ENCODE data around the gene CNN2.

The CNN2 gene

GRCh38 chr19:1065606-1066109, 39.2 kb downstream of the CNN2 start:
- DNase-seq (ENCODE audit: low read depth), result no peak

DNA sequence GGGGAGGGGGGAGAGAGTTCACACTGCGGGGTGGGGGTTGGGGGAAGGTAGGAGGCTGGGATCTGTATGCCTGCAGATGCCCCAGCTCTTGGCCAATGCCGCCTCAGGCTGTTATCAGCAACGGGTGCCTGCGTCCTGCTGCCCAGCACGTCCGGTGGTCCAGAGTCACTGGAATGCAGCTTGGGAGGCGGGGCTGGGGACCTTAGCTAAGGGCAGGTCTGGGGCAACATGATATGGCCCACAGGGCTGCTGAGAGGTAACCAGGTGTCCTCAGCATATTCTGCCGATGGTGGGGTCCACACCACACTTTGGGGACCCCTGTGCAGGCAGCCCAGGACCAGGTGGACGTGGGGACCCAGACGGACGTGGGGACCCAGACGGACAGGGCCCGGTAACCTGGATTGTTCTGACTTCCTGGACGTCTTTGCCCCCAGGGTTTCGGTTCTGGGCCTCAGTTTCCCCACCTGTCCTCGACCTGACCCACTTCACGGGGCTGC, 39.9 kb downstream of the CNN2 start:
- no peak for DNase-seq (ENCODE audit: low read depth)

- DNase-seq (ENCODE audit: low read depth), result peak; percentile 65
These were observed 40.4 kb downstream of the CNN2 start, which contains the start of gene ARHGAP45 for GRCh38 chr19:1066748-1067340. Gene ARHGAP45, plus strand, starts transcription at chr19:1067167. Its CDS starts 239 bp downstream, at chr19:1067406.

DNA sequence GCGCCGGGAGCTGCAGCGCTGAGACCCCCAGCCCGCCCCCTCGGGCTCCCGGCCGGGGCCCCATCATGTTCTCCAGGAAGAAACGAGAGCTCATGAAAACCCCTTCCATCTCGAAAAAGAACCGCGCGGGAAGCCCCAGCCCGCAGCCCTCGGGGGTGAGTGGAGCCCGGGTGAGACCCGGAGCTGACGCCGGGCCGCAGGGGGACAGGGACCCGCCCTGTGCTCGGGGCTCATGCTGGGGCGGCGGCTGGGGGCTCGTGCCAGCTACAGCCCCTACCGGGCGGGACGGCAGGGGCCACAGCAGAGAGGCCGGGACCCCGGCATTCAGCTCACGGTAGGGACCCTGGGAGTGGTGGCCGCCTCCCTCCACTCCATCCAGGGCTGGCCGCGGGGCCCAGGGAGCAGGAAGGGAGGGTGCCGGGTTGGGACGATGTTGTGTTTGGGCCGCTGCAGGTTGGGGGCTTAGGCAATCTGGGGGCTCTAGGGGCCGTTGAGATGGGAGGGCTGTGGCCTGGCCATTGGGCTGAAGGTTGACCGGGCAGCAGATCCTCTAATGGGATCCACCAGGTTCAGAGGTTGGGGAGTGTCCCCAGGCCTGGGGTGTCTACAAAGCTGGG, 41.0 kb downstream of the CNN2 start:
- DNase-seq (ENCODE audit: low read depth), result no peak

DNA sequence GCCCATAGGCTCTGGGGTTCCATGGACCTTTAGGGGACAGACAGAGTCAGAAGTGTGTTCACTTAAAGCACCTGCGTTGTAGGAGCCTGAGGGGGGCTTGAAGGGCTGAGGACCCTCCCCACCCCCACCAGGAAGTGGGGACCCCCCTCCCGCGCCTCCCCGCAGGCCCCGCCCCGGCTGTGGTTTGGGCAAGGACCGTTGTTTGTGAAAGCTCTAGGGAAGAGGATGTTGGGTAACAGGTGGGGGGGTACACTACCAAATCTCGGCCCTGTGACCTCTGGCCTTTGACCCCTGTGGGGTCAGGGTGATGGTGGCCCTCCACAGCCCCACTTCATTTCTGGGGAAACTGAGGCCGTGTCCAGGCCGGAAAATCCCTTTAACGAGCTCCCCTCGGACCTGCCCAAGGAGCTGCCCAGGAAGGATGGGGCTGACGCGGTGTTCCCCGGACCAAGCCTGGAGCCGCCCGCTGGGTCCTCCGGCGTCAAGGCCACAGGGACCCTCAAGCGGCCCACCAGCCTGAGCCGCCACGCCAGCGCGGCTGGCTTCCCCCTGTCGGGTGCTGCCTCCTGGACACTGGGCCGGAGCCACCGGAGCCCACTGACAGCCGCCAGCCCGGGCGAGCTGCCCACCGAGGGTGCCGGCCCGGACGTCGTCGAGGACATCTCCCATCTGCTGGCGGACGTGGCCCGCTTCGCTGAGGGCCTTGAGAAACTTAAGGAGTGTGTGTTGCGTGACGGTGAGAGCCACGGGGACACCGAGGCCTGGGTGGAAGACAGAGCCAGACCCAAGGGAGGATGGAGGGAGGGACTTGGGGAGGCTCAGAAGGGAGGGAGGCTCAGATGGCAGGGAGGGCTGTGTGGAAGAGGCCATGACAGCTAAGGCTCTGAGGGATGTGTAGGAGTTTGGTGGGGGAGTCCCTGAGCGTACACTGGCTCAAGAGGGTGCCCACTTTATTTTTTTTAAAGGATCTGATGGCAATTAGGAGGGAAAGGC, 41.9 kb downstream of the CNN2 start:
- no peak for DNase-seq (ENCODE audit: low read depth)

GRCh38 chr19:1069009-1069779, 42.8 kb downstream of the CNN2 start:
- no peak for DNase-seq (ENCODE audit: low read depth)

DNA sequence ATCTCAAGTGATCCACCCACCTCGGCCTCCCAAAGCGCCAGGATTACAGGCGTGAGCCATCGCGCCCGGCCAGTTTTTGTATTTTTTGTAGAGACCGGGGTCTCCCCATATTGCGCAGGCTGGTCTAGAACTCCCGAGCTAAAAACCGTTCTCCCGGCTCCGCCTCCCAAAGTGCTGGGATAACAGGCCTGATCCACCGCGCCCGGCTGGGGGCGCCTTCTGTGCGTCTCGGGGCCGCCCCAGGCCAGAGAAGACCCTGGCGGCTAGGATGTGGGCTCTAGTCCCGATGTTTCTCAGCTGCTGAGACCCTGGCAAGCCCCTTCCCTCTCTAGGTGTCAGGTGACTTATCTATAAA, 44.1 kb downstream of the CNN2 start:
- no peak for DNase-seq (ENCODE audit: low read depth)

GRCh38 chr19:1070931-1071791, 44.8 kb downstream of the CNN2 start:
- no peak for DNase-seq (ENCODE audit: low read depth)

DNA sequence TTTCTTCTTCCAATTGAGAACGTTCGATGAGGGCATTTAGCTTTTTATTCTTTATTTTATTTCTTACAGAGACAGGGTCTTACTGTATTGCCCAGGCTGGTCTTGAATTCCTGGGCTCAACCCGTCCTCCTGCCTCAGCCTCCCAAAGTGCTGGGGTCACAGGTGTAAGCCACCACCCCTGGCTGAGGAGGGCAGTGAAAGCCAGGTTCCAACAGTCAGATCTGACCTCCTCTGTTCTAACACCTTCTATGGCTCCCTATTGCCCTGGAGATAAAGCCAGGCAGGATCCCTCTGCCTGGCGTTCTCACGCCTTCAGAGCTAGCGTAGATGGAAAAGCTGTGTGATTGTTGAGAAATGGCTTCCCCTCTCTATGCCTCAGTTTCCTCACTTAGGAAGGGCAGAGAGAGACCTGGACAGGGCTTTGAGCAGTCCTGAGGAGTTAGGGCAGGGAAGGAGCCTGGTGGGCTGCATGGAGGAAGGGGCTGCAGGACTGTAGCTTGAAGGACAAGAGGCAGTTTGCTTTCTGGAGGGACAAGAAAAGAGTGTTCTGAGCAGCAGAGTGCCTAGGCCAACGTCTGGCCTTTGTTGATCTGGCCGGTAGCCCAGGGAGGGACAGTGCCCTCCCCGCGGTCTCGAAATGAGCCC, 46.1 kb downstream of the CNN2 start:
- no peak for DNase-seq (ENCODE audit: low read depth)

- DNase-seq (ENCODE audit: low read depth), result no peak
These were observed 46.9 kb downstream of the CNN2 start for GRCh38 chr19:1073063-1073955.

GRCh38 chr19:1073956-1074517, 47.6 kb downstream of the CNN2 start:
- no peak for DNase-seq (ENCODE audit: low read depth)

- peak; percentile 68 for DNase-seq (ENCODE audit: low read depth)
These were observed 48.3 kb downstream of the CNN2 start for GRCh38 chr19:1074544-1075283.

- DNase-seq (ENCODE audit: low read depth), result no peak
These were observed 49.6 kb downstream of the CNN2 start for GRCh38 chr19:1076046-1076386.

GRCh38 chr19:1076951-1077350, 50.5 kb downstream of the CNN2 start:
- peak; percentile 61 for DNase-seq (ENCODE audit: low read depth)

DNA sequence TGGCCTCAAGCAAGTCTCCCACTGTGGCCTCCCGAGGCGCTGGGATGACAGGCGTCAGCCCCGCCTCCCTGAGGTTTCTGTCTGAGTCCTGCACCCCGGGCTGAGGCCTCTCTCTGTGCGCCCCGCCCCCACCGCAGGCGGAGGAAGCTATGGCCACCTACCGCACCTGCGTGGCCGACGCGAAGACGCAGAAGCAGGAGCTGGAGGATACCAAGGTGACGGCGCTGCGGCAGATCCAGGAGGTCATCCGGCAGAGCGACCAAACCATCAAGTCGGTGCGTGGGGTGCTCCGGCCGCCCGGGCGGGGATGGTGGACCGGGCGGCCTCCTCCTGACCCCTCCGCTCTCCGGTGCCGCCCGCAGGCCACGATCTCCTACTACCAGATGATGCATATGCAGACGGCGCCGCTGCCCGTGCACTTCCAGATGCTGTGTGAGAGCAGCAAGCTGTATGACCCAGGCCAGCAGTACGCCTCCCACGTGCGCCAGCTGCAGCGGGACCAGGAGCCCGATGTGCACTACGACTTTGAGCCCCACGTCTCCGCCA, 53.2 kb downstream of the CNN2 start:
- DNase-seq (ENCODE audit: low read depth), result no peak

GRCh38 chr19:1080360-1081161, 54.2 kb downstream of the CNN2 start:
- DNase-seq (ENCODE audit: low read depth), result no peak

Measured in stimulated activated CD8-positive, alpha-beta memory T cell treated with anti-CD3 and anti-CD28 coated beads, Interleukin-15, amount 100 ng/mL, for 24 hours (primary cell).